ENCODE data around the gene BACH1.
"Not testable (repeated sequence)": the region's sequence is repeated elsewhere in the genome, so short reads cannot be mapped to it uniquely, and the experiment has no call there.

The BACH1 gene

GRCh38 chr21:29298348-29299045 is at the start of gene BACH1:
Gene BACH1, plus strand, starts transcription at chr21:29298922. Its CDS starts 22,359 bp downstream, at chr21:29321281.
- DNase-seq (ENCODE audit: low spot score): peak; percentile 79

GRCh38 chr21:29249289-29249688 is 49.4 kb upstream of the BACH1 start:
- not testable (repeated sequence) for DNase-seq (ENCODE audit: low spot score)

- no peak for DNase-seq (ENCODE audit: low spot score)
Measured at GRCh38 chr21:29250636-29251035, 48.1 kb upstream of the BACH1 start.

- not testable (repeated sequence) for DNase-seq (ENCODE audit: low spot score)
Measured at GRCh38 chr21:29253861-29254260, 44.9 kb upstream of the BACH1 start.

- no peak for DNase-seq (ENCODE audit: low spot score)
Measured at GRCh38 chr21:29254550-29254949, 44.2 kb upstream of the BACH1 start.

- DNase-seq (ENCODE audit: low spot score): peak; percentile 14
Measured at GRCh38 chr21:29256126-29256910, 42.4 kb upstream of the BACH1 start.

GRCh38 chr21:29257701-29258100 is 41.0 kb upstream of the BACH1 start:
- no peak for DNase-seq (ENCODE audit: low spot score)

- no peak for DNase-seq (ENCODE audit: low spot score)
Measured at GRCh38 chr21:29258626-29259338, 39.9 kb upstream of the BACH1 start.

GRCh38 chr21:29260461-29260860 is 38.3 kb upstream of the BACH1 start:
- no peak for DNase-seq (ENCODE audit: low spot score)

- DNase-seq (ENCODE audit: low spot score): no peak
Measured at GRCh38 chr21:29261555-29262540, 36.9 kb upstream of the BACH1 start.

- no peak for DNase-seq (ENCODE audit: low spot score)
Measured at GRCh38 chr21:29264721-29265120, 34.0 kb upstream of the BACH1 start.

- DNase-seq (ENCODE audit: low spot score): no peak
Measured at GRCh38 chr21:29265690-29266479, 32.8 kb upstream of the BACH1 start.

- no peak for DNase-seq (ENCODE audit: low spot score)
Measured at GRCh38 chr21:29267666-29268065, 31.1 kb upstream of the BACH1 start.

- no peak for DNase-seq (ENCODE audit: low spot score)
Measured at GRCh38 chr21:29271927-29272333, 26.8 kb upstream of the BACH1 start.

- no peak for DNase-seq (ENCODE audit: low spot score)
Measured at GRCh38 chr21:29277442-29277841, 21.3 kb upstream of the BACH1 start.

- DNase-seq (ENCODE audit: low spot score): no peak
Measured at GRCh38 chr21:29279558-29279957, 19.2 kb upstream of the BACH1 start.

- DNase-seq (ENCODE audit: low spot score): not testable (repeated sequence)
Measured at GRCh38 chr21:29281801-29282200, 16.9 kb upstream of the BACH1 start.

- peak; percentile 56 for DNase-seq (ENCODE audit: low spot score)
Measured at GRCh38 chr21:29287383-29287782, 11.3 kb upstream of the BACH1 start.

GRCh38 chr21:29288239-29288638 is 10.5 kb upstream of the BACH1 start:
- DNase-seq (ENCODE audit: low spot score): no peak

- no peak for DNase-seq (ENCODE audit: low spot score)
Measured at GRCh38 chr21:29289317-29289716, 9.4 kb upstream of the BACH1 start.

- DNase-seq (ENCODE audit: low spot score): no peak
Measured at GRCh38 chr21:29290240-29290639, 8.5 kb upstream of the BACH1 start.
